Measurements from ENCODE around the gene MSH3. TPM values are rescaled to one million over a fixed set of nuclear protein-coding genes. Genes with fewer than 3 reads are reported as not detected.

MSH3 gene
- polyA plus RNA-seq, 2 of the 4 experiments (the other 2 are of a cell fraction), result 9.3 to 13.1 TPM

GRCh38 chr5:80720181-80720580 lies 65.7 kb downstream of the MSH3 start:
- H3K9me3 ChIP-seq, result 0 out of 3 replicates have a peak, but pooled peaks cover 2% of the 10 kb centered on the region
- TF ChIP-seq CHD2 (IDR thresholded peaks at IDR 0.05; ENCODE audit: low read length, partially characterized antibody), result no peak
- no peak for TF ChIP-seq CBX2 (IDR thresholded peaks at IDR 0.05; ENCODE audit: borderline replicate concordance, low read depth)
- no peak for TF ChIP-seq PHF8 (IDR thresholded peaks at IDR 0.05; ENCODE audit: borderline replicate concordance, low read depth)
- no peak for TF ChIP-seq FOXS1 (CRISPR knock-in tag; IDR thresholded peaks at IDR 0.05)
- no peak for DNase-seq (ENCODE audit: low read depth in 1 of 2, low spot score in 1 of 2)
- no peak overlapping the region for H3K27ac ChIP-seq
- CTCF ChIA-PET, result no interaction called here
- WGBS (ENCODE audit: missing lambda C conversion rate), result 59% methylated on average over 2 of the region's 2 CpGs
- POLR2A ChIA-PET, result no interaction called here
- no peak for FAIRE-seq
- no peak overlapping the region for H3K4me2 ChIP-seq
- no peaks in the 10 kb centered on the region for H3K4me1 ChIP-seq
- ATAC-seq, result no peak
- no peak overlapping the region for H3K4me3 ChIP-seq

GRCh38 chr5:80722916-80723315 lies 68.5 kb downstream of the MSH3 start:
- ChIA-PET POLR2A (no interaction called here), CTCF (interaction anchor here (1.9 kb wide), 1 partner anchor 11 kb away, joined by 5 read pairs; no protein-coding TSS in a partner anchor)
- Histone ChIP-seq H3K9me3 (0 out of 3 replicates have a peak, but pooled peaks cover 2% of the 10 kb centered on the region), H3K4me3 (no peak overlapping the region), H3K27ac (no peak overlapping the region), H3K4me2 (no peak overlapping the region), H3K4me1 (no peaks in the 10 kb centered on the region)
- ATAC-seq (no peak), FAIRE-seq (no peak), DNase-seq (ENCODE audit: low read depth in 1 of 2, low spot score in 1 of 2) (no peak)
- 97% methylated on average over 7 of the region's 7 CpGs for WGBS (ENCODE audit: missing lambda C conversion rate)
- no peak for TF ChIP-seq POLR2AphosphoS2 (conservative IDR thresholded peaks at IDR 0.05; ENCODE audit: low read length)
- TF ChIP-seq FOXS1 (CRISPR knock-in tag; IDR thresholded peaks at IDR 0.05), result no peak
- no peak for TF ChIP-seq ZFP36 (IDR thresholded peaks at IDR 0.05; ENCODE audit: borderline replicate concordance, partially characterized antibody)

DNA sequence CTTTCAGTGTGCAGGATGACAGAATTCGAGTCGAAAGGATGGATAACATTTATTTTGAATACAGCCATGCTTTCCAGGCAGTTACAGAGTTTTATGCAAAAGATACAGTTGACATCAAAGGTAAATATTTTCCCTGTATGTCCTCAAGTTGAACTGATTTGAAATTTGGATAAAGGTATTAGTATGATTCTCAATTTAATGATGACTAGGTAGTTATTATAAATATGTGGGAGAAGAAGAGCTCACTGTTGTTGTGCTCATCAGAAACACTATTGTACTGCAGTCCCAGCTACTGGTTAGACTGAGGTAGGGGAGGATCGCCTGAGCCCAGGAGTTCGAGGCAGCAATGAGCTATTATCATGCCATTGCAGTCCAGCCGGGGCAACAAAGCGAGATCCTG lies 71.0 kb downstream of the MSH3 start:
- WGBS (ENCODE audit: missing lambda C conversion rate), result 98% methylated on average over 6 of the region's 6 CpGs
- ATAC-seq (no peak), DNase-seq (ENCODE audit: low read depth in 1 of 2, low spot score in 1 of 2) (no peak), FAIRE-seq (no peak)
- TF ChIP-seq MAFK (IDR thresholded peaks at IDR 0.05; ENCODE audit: partially characterized antibody), result peak; percentile 59
- TF ChIP-seq REST (IDR thresholded peaks at IDR 0.05), result no peak
- no peak for TF ChIP-seq BHLHE40 (IDR thresholded peaks at IDR 0.05; ENCODE audit: low read depth, low read length)
- no peak for TF ChIP-seq RCOR1 (IDR thresholded peaks at IDR 0.05; ENCODE audit: low read depth, low read length)
- TF ChIP-seq KDM1A (IDR thresholded peaks at IDR 0.05; ENCODE audit: low read depth), result no peak
- no peak for TF ChIP-seq HEYL (CRISPR knock-in tag; IDR thresholded peaks at IDR 0.05)
- H3K4me3 ChIP-seq, result no peak overlapping the region
- CTCF ChIA-PET, result interaction anchor here (0.7 kb wide), 1 partner anchor 18 kb away, joined by 3 read pairs; no protein-coding TSS in a partner anchor
- H3K4me2 ChIP-seq, result no peak overlapping the region
- no peak overlapping the region for H3K27ac ChIP-seq
- H3K9me3 ChIP-seq, result no peaks in the 10 kb centered on the region
- H3K4me1 ChIP-seq, result no peaks in the 10 kb centered on the region
- POLR2A ChIA-PET, result no interaction called here

GRCh38 chr5:80736730-80737129 lies 82.3 kb downstream of the MSH3 start:
- Histone ChIP-seq H3K9me3 (no peaks in the 10 kb centered on the region), H3K4me1 (peaks cover 9% of the 10 kb centered on the region; the same call in 1 of the 3 replicates), H3K4me2 (peak overlapping the region; percentile 19; the same call in 2 of the 3 replicates), H3K4me3 (no peak overlapping the region), H3K27ac (peak overlapping the region in 1 of 2 experiments; percentile 36; a peak in 2 of 6 replicates)
- CTCF ChIA-PET, result interaction anchor here (0.6 to 1.5 kb wide), 3 partner anchors 10 to 372 kb away, joined by 3 to 7 read pairs (median 3); no protein-coding TSS in a partner anchor
- 20% methylated on average over 4 of the region's 4 CpGs for WGBS (ENCODE audit: missing lambda C conversion rate)
- DNase-seq (ENCODE audit: low read depth in 1 of 2, low spot score in 1 of 2) (peak; percentile 21 to 26), FAIRE-seq (no peak), ATAC-seq (peak; percentile 47 to 78; a peak in 4 of 6 replicates)
- POLR2A ChIA-PET, result no interaction called here
- no peak for TF ChIP-seq HOXB13 (CRISPR knock-in tag; IDR thresholded peaks at IDR 0.05; ENCODE audit: low read depth)
- no peak for TF ChIP-seq RFX5 (IDR thresholded peaks at IDR 0.05)
- no peak for TF ChIP-seq BHLHE40 (IDR thresholded peaks at IDR 0.05; ENCODE audit: low read depth, low read length)
- no peak for TF ChIP-seq FOSL2 (IDR thresholded peaks at IDR 0.05)
- TF ChIP-seq FOSL2 (CRISPR knock-in tag; IDR thresholded peaks at IDR 0.05), result peak; percentile 59; the same call in 1 of the 2 replicates
- no peak for TF ChIP-seq NR3C1 (IDR thresholded peaks at IDR 0.05)
